Activated CD8-positive, alpha-beta memory T cell treated with anti-CD3 and anti-CD28 coated beads for 1 hour (primary cell): ENCODE results near the gene MICAL2.

Source experiments
- DNase-seq, 2 donors: peaks; one replicate each; pipeline ENCODE4 v3.0.0-alpha.2; 2020; ENCODE audit warnings: low read depth in 1 of 2; ENCODE audit errors: extremely low read depth in 1 of 2

MICAL2 gene

DNA sequence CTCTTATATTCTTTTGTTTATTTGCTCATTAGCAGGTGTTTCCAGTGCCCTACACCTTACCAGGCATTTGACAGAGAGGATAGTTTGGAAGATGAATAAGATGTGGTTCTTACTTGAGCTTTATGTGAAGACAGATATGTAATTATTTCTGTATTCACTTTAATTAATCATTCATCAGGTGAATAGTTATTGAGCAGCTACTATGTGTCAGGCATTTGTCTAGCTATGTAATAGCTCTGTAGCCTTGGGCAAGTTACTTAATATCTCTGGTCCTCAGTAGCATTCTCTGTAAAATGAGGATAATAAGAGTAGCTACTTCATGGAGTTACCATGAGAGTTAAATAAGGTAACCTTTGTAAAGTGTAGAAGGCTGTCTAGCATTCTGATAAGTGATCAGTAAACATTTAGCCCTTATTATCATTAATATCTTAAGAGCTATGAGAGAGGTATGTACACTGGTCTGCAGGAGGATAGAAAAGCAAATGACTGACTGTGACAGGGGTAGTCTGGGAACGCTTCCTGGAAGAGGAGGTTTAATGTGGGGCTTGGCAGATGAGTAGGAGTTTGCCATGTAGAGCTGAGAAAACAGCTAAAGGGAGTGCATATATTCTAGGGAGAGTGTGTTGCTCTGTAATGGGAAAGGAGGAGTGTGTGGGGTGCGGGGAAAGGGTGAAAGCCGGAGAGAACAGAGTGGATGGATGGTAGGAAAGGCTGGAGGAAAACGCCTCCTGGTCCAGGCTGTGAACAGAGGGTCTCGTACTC, 56.1 kb downstream of the MICAL2 start:
- DNase-seq: no peak

DNA sequence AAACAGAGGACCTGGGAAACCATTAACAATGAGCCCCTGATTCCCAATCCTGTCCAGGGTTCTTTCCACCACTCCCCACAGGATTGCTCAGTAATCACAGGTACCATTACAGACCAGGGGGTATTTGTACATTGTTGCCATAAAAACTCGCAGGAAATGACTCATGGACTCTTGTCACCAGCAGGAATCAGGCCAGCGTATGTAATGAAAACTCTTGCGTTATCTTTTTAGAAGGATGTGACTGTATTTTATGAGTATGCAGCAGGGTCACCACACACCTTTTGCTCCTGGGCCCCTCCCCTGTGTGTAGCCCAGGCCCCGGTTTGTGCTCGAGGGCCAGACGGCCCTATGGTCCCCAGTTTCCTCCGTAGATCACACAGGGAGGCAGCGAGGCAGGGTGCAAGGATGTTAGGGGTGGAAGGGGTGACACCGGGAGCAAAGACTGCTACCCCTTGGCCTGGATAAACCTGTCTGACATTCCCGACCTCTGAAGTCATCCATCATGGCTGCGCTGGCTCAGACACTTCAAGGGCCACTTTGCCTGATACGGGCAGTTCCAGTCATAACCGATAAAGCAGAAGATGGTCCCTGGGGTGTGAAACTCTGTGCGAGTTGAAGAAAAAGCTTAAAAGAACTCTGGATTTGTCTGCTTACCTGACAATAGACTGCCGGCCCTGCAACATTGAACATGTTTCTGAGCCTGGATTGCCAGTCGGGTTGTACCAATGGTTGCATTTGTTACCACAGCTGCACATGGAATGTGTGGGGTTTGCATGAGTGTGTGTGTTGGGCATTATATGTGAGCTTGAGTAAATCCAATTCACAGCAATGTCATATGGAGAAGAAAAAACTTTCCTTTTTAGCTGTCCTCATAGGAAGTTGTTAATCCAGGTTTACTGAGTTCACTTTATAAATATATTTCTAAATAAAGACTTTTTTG, 56.9 kb downstream of the MICAL2 start:
- no peak for DNase-seq

DNA sequence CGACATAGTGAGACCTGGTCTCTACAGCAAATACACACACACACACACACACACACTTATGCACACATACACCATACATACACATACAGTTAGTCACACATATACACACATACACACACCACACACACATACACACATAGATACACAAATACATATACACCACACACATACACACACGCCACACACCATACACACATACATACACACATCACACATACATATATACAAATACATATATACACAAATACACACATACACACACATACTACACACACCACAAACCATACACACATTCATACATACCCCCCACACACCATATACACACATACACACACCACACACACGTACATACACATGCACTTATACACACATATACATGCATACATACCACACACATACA, 57.7 kb downstream of the MICAL2 start:
- DNase-seq: no peak

DNA sequence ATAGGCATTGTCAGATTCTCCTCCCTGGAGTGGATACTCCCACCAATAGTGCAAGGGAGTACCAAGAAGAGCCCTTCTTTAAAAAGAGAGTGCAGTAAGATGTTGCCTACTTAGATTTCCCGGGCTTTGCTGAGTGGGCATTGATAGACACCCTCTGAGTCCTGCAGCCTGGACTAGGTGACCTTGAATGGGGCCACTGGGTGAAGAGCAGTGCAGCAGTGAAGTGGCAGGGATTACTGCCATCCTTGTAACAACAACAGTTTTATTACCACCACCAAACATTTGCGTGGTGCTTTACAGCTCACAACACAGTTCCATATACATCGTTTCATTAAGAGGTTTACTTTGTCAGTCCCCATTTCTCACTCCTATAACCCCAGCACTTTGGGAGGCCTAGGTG, 59.4 kb downstream of the MICAL2 start:
- DNase-seq: no peak

- no peak for DNase-seq
Measured at GRCh38 chr11:12170501-12170900, 60.1 kb downstream of the MICAL2 start.

DNA sequence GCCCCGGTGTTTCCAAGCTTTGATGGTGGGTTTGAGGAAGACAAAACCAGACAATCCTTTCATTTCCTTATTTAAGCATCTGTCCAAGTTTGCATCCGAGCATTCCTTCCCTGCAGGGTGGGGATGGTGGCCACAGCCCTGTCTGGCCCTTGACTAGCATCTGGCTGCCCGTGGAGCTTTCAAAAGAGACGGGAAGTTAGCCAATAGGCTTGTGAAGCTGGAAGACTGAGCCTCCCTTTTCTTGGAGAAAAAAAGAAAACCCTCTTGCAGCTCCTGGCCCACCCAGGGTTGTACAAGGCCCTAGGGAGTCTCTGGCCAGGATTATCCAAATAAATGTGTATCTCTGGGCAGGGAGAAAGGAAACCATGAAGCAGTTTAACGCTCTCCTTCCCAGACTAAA, 60.6 kb downstream of the MICAL2 start:
- DNase-seq: no peak

DNA sequence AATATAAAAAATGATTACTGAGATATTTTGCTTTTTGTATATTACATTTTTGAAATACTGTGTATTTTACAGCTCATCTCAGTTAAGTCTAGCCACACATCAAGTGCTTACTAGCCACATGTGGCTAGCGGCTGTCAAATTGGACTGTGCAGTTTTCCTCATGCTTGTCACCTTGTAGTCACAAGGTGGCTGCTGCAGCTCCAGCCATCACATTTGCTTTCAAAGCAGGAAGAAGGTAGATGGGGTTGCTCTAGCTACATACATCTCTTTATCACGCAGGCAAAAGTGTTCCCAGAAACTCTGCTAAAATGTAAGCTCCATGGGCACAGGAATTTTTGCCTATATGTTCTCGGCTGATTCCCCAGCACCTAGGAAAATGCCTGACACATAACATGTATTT, 61.5 kb downstream of the MICAL2 start:
- no peak for DNase-seq

- DNase-seq: no peak
Measured at GRCh38 chr11:12172493-12173013, 62.2 kb downstream of the MICAL2 start.

DNA sequence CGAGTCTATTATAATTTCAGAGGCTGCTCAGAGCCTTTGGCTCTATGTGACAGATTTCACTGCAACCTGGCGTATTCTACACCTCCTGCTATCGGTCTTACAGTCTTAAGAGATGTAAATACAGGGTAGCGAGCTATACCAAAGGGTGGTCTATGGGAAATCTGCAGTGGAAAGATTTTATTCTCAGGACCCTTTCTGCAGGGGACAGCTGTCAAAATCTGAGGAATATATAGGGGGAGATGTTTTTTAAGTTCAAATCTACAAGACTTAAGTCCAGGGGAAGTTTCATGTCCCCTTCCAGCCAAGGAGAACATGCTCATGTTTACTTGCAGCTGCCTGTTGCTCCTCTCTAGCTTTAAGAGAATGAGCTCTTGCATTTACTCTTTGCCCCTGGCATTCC, 62.7 kb downstream of the MICAL2 start:
- DNase-seq: no peak

GRCh38 chr11:12174128-12174476, 63.7 kb downstream of the MICAL2 start:
- no peak for DNase-seq

DNA sequence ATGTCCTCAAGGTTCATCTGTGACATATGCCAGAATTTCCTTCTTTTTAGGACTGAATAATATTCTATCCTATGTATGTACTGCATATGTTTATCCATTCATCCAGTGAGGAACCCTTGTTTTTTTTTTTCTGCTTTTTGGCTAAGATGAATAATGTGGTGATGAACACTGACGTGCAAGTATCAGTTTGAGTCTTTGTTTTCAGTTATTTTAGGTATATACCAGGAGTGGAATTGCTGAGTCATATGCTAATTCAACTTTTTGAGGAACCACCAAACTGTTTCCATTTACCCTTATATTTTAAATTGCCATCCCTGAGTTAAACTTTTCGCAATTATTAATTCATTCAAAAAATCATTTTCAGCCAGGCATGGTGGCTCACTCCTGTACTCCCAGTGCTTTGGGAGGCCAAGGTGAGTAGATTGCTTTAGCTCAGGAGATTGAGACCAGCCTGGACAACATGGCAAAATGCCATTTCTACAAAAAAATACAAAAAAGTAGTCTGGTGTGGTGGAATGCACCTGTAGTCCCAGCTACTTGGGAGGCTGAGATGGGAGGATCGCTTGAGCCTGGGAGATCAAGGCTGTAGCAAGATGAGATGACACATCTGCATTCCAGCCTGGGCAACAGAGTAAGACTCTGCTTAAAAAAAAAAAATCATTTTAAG, 64.2 kb downstream of the MICAL2 start:
- DNase-seq: no peak

- DNase-seq: no peak
Measured at GRCh38 chr11:12175694-12176241, 65.4 kb downstream of the MICAL2 start.

GRCh38 chr11:12176410-12176809, 66.0 kb downstream of the MICAL2 start:
- no peak for DNase-seq

DNA sequence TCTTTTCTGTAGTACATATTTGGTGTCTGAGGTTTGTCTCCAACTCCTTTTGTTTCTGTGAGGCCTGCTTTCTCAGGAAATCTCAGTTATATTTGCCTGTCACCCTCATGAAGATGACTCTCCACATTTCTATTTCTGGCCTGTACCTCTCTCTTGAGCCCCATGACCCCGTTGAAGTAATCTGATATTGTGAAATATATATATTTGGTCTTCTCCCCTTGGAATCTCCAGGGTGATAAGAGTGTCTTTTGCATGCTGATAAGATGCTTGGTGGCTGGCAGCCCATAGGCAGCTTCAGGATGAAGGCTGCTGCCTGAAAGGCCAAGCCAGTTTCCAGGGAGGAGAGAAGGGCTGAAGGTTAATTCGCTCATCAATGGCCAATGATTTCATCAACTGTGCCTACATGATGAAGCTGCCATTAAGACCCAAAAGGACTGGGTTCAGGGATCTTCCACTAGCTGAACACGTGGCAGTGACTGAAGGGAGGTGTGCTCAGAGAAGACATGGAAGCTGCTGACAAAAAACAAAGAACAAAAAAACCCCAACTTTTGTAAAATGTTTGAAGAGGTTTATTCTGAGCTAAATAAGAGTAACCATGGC, 67.4 kb downstream of the MICAL2 start:
- no peak for DNase-seq

- DNase-seq: no peak
Measured at GRCh38 chr11:12179019-12179418, 68.6 kb downstream of the MICAL2 start.

- no peak for DNase-seq
Measured at GRCh38 chr11:12179531-12179930, 69.1 kb downstream of the MICAL2 start.

DNA sequence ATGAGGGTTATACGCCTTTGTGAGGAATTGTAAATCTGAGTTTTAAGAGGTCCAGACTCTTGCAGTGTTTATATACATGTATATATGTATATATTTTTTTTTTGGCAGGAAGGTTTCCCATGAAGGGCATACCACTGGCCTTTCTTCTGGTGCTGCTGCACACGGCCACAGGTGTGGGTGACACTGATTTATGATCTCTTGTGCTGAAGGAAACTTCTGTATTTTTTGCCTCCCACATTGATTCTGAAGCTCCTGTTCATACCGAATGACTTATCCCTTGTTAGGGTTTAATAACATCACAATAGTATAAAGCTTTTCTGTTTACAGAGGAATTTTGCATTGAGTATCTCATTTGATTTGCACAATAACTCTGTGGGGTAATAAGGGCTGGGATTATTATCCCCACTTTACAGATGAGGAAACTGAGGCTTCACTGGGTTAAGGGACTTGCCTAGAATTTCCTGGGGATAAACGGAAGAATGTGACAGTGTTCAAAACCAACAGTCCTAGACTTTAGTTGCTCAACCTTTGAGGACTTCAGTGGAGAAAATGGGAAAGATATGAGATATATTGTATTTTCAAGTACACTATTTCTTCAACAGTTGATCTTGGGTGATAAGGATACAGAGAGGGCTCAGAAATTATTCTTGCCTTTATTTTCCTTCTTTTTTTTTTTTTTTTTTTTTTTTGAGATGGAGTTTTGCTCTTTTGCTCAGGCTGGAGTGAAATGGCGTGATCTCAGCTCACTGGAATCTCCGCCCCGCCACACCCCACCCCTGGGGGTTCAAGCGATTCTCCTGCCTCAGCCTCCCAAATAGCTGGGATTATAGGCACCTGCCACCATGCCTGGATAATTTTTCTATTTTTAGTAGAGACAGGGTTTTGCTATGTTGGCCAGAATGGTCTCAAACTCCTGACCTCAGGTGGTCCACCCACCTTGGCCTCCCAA, 70.1 kb downstream of the MICAL2 start:
- DNase-seq: no peak

DNA sequence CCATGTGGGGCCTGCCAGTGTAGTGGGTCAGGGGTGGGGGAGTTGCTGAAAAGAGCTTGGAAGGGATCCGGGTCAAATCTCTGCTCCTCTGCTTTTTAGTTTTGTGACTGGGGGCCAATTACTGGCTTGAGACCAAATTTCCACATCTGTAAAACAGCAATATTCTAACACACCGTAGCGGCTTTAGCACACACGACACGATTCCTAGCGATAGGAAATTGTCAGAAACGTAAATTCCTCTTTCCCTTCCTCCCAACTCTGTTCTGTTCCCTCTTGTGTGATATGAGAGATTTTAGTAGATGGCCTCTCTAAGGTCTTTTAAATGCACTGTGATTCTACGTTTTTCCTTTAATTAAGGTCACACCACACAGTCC, 71.9 kb downstream of the MICAL2 start:
- DNase-seq: no peak

DNA sequence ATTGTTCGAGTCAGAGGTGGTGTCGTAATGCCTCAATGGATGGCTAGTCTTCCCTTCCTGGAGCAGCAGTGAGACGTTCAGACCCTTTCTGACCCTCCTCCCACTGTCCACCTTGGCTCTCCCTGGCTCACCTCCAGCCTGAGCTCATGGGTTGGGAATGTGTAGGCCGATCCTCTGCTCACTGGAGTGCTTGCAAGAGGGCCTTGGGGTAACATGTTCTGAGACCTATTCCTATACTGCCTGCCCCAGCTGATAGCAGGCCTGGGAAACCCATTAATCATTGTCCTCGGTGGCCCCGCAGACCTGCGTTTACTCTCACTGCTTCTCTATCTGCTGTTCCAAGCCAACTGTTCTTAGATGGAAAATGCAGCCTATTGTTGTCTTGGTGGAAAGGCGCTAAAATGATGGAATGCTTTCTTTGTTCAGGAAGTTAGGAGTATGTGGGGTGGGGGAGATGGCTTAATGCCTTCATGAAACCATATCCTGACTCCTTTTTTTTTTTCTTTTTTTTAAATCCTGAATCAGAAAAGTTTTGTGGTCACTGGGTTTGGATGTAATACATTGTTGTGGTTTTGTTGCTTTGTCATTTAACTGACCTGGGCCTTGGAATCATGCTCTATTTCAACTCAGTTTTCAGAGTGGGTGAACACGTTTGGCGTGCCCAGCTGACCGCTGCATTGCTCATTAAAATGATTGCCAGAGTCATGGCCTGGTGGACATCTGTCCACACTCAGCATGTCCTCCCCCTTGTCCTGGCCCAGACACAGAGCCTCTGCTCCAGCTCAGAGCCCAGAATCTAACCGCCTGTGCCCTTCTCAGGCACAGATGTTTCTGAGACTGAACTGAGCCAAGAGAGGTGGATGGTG, 72.5 kb downstream of the MICAL2 start:
- no peak for DNase-seq
